Measurements from ENCODE around the gene CFAP298. TPM values are rescaled to one million over a fixed set of nuclear protein-coding genes. Genes with fewer than 3 reads are reported as not detected.
"Not testable (repeated sequence)": the region's sequence is repeated elsewhere in the genome, so short reads cannot be mapped to it uniquely, and the experiment has no call there.

Gene CFAP298
- polyA plus RNA-seq, 2 donors, result 36.1 to 47.3 TPM

- Histone ChIP-seq H3K9me3 (ENCODE audit: control insufficient read depth in 2 of 2, insufficient read depth in 1 of 2, low read depth in 1 of 2, low read length in 1 of 2) (no peaks in the 10 kb centered on the region), H3K27me3 (ENCODE audit: control insufficient read depth in 1 of 2, insufficient read depth in 2 of 2, low read length in 2 of 2) (no peaks in the 10 kb centered on the region), H3K4me3 (ENCODE audit: low read depth in 1 of 2, low read length in 2 of 2) (peak overlapping the region; percentile 61 to 63), H3K4me1 (ENCODE audit: control insufficient read depth in 2 of 2, insufficient read depth in 2 of 2, low read length in 1 of 2) (peaks cover 0 to 5% of the 10 kb centered on the region in 2 donors), H3K36me3 (ENCODE audit: control insufficient read depth in 2 of 2, insufficient read depth in 2 of 2, low read length in 1 of 2) (no peaks in the 10 kb centered on the region), H3K27ac (ENCODE audit: low read depth in 2 of 2, low read length in 1 of 2) (peak overlapping the region; percentile 92 to 94)
- 4% methylated on average over 61 of the region's 61 CpGs for WGBS, 2 donors
Measured at GRCh38 chr21:32569261-32570230, 42.6 kb downstream of the CFAP298 start.

GRCh38 chr21:32567626-32568025, 44.6 kb downstream of the CFAP298 start:
- H3K27me3 ChIP-seq (ENCODE audit: control insufficient read depth in 1 of 2, insufficient read depth in 2 of 2, low read length in 2 of 2), result no peaks in the 10 kb centered on the region
- WGBS, 2 donors, result 95 to 97% methylated on average over 8 of the region's 8 CpGs
- H3K9me3 ChIP-seq (ENCODE audit: control insufficient read depth in 2 of 2, insufficient read depth in 1 of 2, low read depth in 1 of 2, low read length in 1 of 2), result no peaks in the 10 kb centered on the region
- H3K27ac ChIP-seq (ENCODE audit: low read depth in 2 of 2, low read length in 1 of 2), result no peak overlapping the region
- no peaks in the 10 kb centered on the region for H3K4me1 ChIP-seq (ENCODE audit: control insufficient read depth in 2 of 2, insufficient read depth in 2 of 2, low read length in 1 of 2)
- H3K36me3 ChIP-seq (ENCODE audit: control insufficient read depth in 2 of 2, insufficient read depth in 2 of 2, low read length in 1 of 2), result no peaks in the 10 kb centered on the region
- no peak overlapping the region for H3K4me3 ChIP-seq (ENCODE audit: low read depth in 1 of 2, low read length in 2 of 2)

GRCh38 chr21:32566741-32567389, 45.3 kb downstream of the CFAP298 start:
- Histone ChIP-seq H3K4me1 (ENCODE audit: control insufficient read depth in 2 of 2, insufficient read depth in 2 of 2, low read length in 1 of 2) (no peaks in the 10 kb centered on the region), H3K27ac (ENCODE audit: low read depth in 2 of 2, low read length in 1 of 2) (no peak overlapping the region), H3K27me3 (ENCODE audit: control insufficient read depth in 1 of 2, insufficient read depth in 2 of 2, low read length in 2 of 2) (no peaks in the 10 kb centered on the region), H3K4me3 (ENCODE audit: low read depth in 1 of 2, low read length in 2 of 2) (no peak overlapping the region), H3K9me3 (ENCODE audit: control insufficient read depth in 2 of 2, insufficient read depth in 1 of 2, low read depth in 1 of 2, low read length in 1 of 2) (no peaks in the 10 kb centered on the region), H3K36me3 (ENCODE audit: control insufficient read depth in 2 of 2, insufficient read depth in 2 of 2, low read length in 1 of 2) (no peaks in the 10 kb centered on the region)
- WGBS, 2 donors, result 86% methylated on average over 5 of the region's 5 CpGs

- Histone ChIP-seq H3K27me3 (ENCODE audit: control insufficient read depth in 1 of 2, insufficient read depth in 2 of 2, low read length in 2 of 2) (no peaks in the 10 kb centered on the region), H3K27ac (ENCODE audit: low read depth in 2 of 2, low read length in 1 of 2) (no peak overlapping the region), H3K9me3 (ENCODE audit: control insufficient read depth in 2 of 2, insufficient read depth in 1 of 2, low read depth in 1 of 2, low read length in 1 of 2) (no peaks in the 10 kb centered on the region), H3K36me3 (ENCODE audit: control insufficient read depth in 2 of 2, insufficient read depth in 2 of 2, low read length in 1 of 2) (no peaks in the 10 kb centered on the region), H3K4me1 (ENCODE audit: control insufficient read depth in 2 of 2, insufficient read depth in 2 of 2, low read length in 1 of 2) (no peaks in the 10 kb centered on the region), H3K4me3 (ENCODE audit: low read depth in 1 of 2, low read length in 2 of 2) (no peak overlapping the region)
- 92 to 94% methylated on average over 2 of the region's 2 CpGs for WGBS, 2 donors
Measured at GRCh38 chr21:32565856-32566465, 46.2 kb downstream of the CFAP298 start.

GRCh38 chr21:32562915-32563314, 49.3 kb downstream of the CFAP298 start:
- no peaks in the 10 kb centered on the region for H3K4me1 ChIP-seq (ENCODE audit: control insufficient read depth in 2 of 2, insufficient read depth in 2 of 2, low read length in 1 of 2)
- no peaks in the 10 kb centered on the region for H3K9me3 ChIP-seq (ENCODE audit: control insufficient read depth in 2 of 2, insufficient read depth in 1 of 2, low read depth in 1 of 2, low read length in 1 of 2)
- WGBS, 2 donors, result 90 to 91% methylated on average over 2 of the region's 2 CpGs
- no peak overlapping the region for H3K27ac ChIP-seq (ENCODE audit: low read depth in 2 of 2, low read length in 1 of 2)
- no peaks in the 10 kb centered on the region for H3K27me3 ChIP-seq (ENCODE audit: control insufficient read depth in 1 of 2, insufficient read depth in 2 of 2, low read length in 2 of 2)
- no peak overlapping the region for H3K4me3 ChIP-seq (ENCODE audit: low read depth in 1 of 2, low read length in 2 of 2)
- H3K36me3 ChIP-seq (ENCODE audit: control insufficient read depth in 2 of 2, insufficient read depth in 2 of 2, low read length in 1 of 2), result no peaks in the 10 kb centered on the region

GRCh38 chr21:32562426-32562825, 49.8 kb downstream of the CFAP298 start:
- H3K4me1 ChIP-seq (ENCODE audit: control insufficient read depth in 2 of 2, insufficient read depth in 2 of 2, low read length in 1 of 2), result no peaks in the 10 kb centered on the region
- no peaks in the 10 kb centered on the region for H3K9me3 ChIP-seq (ENCODE audit: control insufficient read depth in 2 of 2, insufficient read depth in 1 of 2, low read depth in 1 of 2, low read length in 1 of 2)
- no peaks in the 10 kb centered on the region for H3K27me3 ChIP-seq (ENCODE audit: control insufficient read depth in 1 of 2, insufficient read depth in 2 of 2, low read length in 2 of 2)
- no peaks in the 10 kb centered on the region for H3K36me3 ChIP-seq (ENCODE audit: control insufficient read depth in 2 of 2, insufficient read depth in 2 of 2, low read length in 1 of 2)
- WGBS, 2 donors, result 59 to 62% methylated on average over 5 of the region's 5 CpGs
- no peak overlapping the region for H3K27ac ChIP-seq (ENCODE audit: low read depth in 2 of 2, low read length in 1 of 2)
- H3K4me3 ChIP-seq (ENCODE audit: low read depth in 1 of 2, low read length in 2 of 2), result no peak overlapping the region

GRCh38 chr21:32561476-32561875, 50.7 kb downstream of the CFAP298 start:
- H3K36me3 ChIP-seq (ENCODE audit: control insufficient read depth in 2 of 2, insufficient read depth in 2 of 2, low read length in 1 of 2); H3K9me3 ChIP-seq (ENCODE audit: control insufficient read depth in 2 of 2, insufficient read depth in 1 of 2, low read depth in 1 of 2, low read length in 1 of 2); H3K4me3 ChIP-seq (ENCODE audit: low read depth in 1 of 2, low read length in 2 of 2); H3K27me3 ChIP-seq (ENCODE audit: control insufficient read depth in 1 of 2, insufficient read depth in 2 of 2, low read length in 2 of 2); H3K4me1 ChIP-seq (ENCODE audit: control insufficient read depth in 2 of 2, insufficient read depth in 2 of 2, low read length in 1 of 2); H3K27ac ChIP-seq (ENCODE audit: low read depth in 2 of 2, low read length in 1 of 2): not testable (repeated sequence)
- 87 to 89% methylated on average over 1 of the region's 1 CpG for WGBS, 2 donors

- Histone ChIP-seq H3K4me1 (ENCODE audit: control insufficient read depth in 2 of 2, insufficient read depth in 2 of 2, low read length in 1 of 2) (no peaks in the 10 kb centered on the region), H3K36me3 (ENCODE audit: control insufficient read depth in 2 of 2, insufficient read depth in 2 of 2, low read length in 1 of 2) (no peaks in the 10 kb centered on the region), H3K9me3 (ENCODE audit: control insufficient read depth in 2 of 2, insufficient read depth in 1 of 2, low read depth in 1 of 2, low read length in 1 of 2) (no peaks in the 10 kb centered on the region), H3K4me3 (ENCODE audit: low read depth in 1 of 2, low read length in 2 of 2) (no peak overlapping the region), H3K27me3 (ENCODE audit: control insufficient read depth in 1 of 2, insufficient read depth in 2 of 2, low read length in 2 of 2) (no peaks in the 10 kb centered on the region), H3K27ac (ENCODE audit: low read depth in 2 of 2, low read length in 1 of 2) (no peak overlapping the region)
- 96 to 97% methylated on average over 3 of the region's 3 CpGs for WGBS, 2 donors
Measured at GRCh38 chr21:32560896-32561295, 51.3 kb downstream of the CFAP298 start.

GRCh38 chr21:32559006-32559610, 53.1 kb downstream of the CFAP298 start:
- 92 to 95% methylated on average over 6 of the region's 6 CpGs for WGBS, 2 donors

More at GRCh38 chr21:32559006-32559610, 53.1 kb downstream of the CFAP298 start:
- Histone ChIP-seq H3K4me3 (ENCODE audit: low read depth in 1 of 2, low read length in 2 of 2) (no peak overlapping the region), H3K27ac (ENCODE audit: low read depth in 2 of 2, low read length in 1 of 2) (no peak overlapping the region), H3K36me3 (ENCODE audit: control insufficient read depth in 2 of 2, insufficient read depth in 2 of 2, low read length in 1 of 2) (no peaks in the 10 kb centered on the region), H3K9me3 (ENCODE audit: control insufficient read depth in 2 of 2, insufficient read depth in 1 of 2, low read depth in 1 of 2, low read length in 1 of 2) (no peaks in the 10 kb centered on the region), H3K4me1 (ENCODE audit: control insufficient read depth in 2 of 2, insufficient read depth in 2 of 2, low read length in 1 of 2) (no peaks in the 10 kb centered on the region), H3K27me3 (ENCODE audit: control insufficient read depth in 1 of 2, insufficient read depth in 2 of 2, low read length in 2 of 2) (no peaks in the 10 kb centered on the region)

Measured in esophagus (tissue), 2 donors.